DLD1 (cell line): ENCODE data around the gene EHBP1.
"Not testable (repeated sequence)": the region's sequence is repeated elsewhere in the genome, so short reads cannot be mapped to it uniquely, and the experiment has no call there.

Source experiments
- in situ Hi-C: cut with HindIII; loops from 2 replicates; pipeline ENCODE4 v1.10.0; 2017; ENCODE audit warnings: low sequenced_read_pairs

EHBP1 gene

DNA sequence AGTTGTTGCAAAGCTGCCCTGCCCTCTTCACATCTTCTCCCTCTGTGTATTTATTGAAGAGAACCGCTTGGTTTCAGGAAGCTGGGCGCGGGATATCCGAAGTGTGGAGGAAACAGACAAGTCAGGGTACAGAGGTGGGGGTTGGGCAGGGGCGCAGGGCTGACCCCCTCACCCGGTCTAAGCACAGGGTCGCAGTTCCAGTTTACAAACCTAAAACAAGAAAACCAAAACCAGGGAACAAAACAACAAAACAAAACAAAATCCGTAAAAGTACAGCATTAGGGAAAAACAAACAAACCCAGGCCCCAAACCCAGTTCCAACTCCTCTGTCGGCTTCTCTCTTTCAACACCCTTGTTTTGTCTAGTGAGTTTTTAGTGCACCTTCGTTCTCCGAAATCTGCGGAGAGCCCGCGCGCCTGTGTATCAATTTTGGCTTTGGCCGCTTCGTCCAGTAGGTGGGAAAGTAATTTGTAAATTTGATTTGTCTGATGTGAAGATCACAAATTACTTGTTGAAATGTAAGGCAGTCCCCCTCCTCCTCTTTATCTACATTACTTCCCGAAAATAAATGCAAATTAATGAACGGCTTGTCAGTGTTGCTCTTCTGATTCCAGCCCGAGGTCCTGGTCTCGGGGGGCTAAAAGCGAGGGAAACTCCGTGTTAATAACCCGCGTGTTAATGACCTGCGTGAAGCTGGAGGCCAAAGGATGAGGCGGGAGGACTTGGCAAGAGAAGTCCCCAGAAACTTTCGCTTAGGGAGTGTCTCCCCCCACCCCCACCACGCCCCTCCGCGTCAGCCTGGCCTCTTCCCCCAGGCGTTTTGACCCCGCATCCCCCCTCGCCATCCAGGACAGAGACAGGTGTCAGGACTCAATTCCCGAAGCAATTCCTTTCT, 352.0 kb downstream of the EHBP1 start:
- in situ Hi-C loops: no loop called here

DNA sequence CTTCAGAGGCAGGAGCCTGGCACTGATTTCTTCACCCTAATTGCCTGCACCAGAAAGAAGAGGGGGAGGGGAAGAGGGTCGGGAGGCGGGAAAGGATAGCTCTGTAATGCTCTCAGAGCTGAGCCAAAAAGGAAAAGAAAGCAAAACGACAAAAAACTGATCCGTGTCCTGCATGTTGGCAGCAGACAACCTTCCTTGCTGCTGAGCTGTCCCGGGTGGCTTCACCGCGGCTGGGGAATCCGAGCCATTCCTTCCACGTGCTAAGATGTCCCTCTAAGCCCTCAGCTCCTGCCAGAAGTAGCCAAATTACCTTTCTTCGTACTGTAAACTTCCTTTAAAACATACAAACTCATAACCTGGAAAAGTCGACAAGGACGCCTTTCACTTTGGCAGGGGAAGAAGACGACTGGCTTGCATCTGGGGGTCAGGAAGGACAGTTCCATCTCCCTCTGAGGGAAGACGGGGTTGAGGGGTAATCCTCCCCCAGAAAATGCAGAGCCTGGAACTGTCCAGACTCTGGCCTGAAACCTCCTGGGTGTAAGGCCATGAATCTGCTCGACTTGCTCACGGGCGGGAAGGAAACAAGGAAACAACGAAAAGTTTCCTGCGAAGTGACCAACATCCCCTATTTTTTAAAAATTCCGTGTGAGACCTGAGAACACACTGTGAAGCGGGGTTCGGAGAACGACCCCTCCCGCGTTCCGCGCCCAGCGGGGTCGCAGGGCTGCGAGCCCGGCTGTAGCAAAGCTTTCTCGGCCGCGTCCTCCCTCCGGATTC, 352.8 kb downstream of the EHBP1 start:
- in situ Hi-C loops: no loop called here

DNA sequence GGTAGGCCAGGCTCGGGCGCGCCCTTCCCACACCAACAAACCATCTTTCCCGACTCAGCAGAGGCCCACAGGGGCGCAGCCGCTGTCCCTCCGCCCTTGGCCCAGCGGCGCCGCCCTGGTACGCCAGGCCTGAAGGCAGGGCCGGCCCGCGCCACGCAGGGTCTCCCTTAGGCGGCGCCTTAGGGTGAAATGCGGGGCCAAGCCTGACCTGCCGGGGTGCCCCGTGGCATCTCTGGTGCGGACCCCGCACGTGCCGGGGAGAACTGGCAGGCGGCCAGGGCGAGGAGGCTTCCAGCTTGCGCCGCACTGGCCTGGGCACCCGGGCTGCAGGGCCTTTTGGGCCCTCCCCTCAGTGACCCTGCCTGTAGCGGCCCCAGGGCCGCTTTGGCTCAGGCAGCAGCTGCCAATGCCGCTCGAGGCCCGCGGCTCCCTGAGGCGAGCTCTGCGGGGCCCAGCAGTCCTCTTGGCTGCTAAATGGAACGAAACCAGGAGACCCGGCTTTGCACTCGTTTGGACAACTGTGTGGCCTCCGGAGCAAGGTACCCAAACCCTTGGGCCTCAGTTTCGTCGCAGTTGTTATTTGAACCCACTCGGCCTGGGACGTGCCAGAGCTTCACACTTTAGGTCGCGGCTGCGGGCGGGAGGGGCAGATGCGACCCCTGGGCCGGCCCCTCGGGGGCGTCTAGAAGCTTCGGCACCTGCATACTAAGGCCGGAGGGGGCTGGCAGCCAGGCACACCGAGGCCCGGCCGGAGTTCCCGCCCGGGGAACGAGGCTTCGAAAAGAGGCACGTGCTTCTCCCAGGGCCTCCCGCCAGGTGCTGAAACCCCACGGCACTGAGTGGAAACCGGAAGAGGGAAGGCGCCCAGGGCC, 353.6 kb downstream of the EHBP1 start:
- in situ Hi-C loops: no loop called here

DNA sequence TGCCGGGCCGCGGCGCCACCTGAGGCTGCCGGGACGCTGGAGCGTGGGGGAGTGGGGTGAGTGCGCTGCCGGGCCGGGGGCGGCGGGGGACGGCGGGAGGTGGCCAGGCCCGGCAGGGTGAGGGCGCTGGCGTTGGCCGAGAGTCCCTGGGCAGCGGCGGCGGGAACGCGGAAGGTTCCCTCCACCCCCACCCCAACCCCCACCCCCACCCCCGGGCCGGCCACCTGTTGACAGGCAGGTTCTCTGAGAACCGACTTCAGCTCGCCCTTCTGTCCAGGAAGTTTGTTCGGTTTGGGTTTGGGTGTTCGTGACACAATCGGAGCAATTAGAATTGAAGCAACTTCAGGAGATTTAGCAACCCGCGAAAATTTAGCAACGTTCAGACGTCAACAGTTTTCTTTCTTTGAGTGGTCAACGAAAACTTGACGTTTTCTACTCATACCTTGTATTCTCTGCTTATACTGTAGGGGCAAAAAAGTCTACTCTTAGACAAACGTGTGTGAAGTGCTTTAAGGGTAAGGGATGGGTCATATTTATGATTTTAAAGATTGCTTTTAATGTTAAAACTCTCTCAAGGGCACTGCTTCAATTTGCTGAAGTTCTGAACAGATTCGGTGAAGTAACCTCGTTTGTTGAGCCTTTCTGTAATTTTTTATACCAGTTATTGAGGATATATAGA, 354.4 kb downstream of the EHBP1 start:
- in situ Hi-C loops: no loop called here

DNA sequence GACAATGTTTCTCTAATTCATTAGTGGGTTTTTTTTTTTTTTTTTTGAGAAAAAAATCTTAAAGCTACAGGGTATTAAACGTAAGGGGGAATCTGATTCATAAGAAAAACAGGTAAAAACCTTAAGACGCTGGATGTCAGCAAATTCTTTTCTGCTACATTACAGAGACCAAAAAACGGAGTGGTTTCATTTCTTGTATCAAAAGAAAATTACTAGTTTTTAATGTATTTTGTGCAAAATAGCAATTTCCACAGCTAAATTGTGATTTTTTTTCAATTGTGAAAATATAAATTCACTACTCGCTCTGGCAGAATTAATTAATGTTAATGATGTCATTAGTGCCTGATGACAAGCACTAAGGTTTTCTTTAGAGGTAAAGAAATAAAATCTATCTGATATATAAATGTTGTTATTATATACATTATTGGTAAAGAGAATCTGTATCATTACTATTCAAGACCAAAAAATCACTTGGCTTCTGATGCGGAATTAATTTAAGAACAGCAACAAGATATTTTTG, 355.0 kb downstream of the EHBP1 start:
- in situ Hi-C loops: no loop called here

DNA sequence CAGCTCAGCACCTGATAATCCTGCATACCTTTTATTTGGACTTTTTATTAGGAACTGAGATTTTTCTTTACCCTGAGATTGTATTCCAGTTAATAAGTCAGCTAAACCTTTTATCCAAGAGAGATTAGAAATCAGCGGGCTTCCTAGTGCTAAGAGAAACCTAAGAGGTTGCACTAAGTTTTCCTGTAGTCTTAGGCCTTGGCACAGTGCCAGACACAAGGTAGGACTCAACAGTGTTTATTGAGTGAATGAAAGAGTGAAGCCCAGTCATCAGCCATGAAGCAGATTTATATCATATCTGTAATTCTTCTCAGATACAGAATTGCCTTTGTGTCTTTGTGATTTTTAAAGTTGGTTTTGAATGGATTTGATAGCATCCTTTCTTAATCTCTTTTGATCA, 358.7 kb downstream of the EHBP1 start:
- in situ Hi-C loops: no loop called here

DNA sequence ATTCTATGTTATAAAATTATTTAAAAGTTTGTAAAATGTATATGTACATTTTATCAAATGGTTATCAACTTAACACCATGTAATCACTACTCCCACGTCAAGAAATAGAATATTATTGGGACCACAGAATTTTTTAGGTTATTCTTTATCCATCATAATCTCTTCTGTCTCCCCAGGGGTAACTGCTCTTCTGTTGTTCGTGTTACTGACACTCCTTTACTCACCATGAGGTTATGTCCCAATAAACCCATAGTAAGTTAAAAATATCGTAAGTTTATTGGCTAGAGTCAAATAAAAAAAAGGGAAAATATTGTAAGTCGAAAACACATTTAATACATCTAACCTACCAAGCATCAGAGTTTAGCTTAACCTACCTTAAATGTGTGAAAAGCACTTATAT, 359.1 kb downstream of the EHBP1 start:
- in situ Hi-C loops: no loop called here

DNA sequence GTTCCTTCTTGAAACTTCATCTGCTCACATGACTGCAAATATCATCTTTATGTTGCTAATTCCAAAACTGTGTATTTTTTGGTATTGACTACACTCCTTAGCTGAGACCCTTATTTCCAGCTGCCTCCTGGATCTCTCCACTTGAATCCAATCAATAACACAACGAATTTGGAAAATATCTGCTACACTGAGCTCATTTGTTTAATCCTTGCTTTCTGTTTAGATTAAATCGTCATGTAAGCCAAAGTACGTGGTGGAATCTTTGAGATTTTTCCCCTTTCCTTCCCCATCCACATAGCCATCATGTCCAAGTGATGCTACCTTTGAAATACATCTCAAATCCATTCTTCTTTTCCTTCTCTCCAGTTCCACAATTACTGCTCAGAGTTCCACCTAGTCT, 360.8 kb downstream of the EHBP1 start:
- in situ Hi-C loops: no loop called here

DNA sequence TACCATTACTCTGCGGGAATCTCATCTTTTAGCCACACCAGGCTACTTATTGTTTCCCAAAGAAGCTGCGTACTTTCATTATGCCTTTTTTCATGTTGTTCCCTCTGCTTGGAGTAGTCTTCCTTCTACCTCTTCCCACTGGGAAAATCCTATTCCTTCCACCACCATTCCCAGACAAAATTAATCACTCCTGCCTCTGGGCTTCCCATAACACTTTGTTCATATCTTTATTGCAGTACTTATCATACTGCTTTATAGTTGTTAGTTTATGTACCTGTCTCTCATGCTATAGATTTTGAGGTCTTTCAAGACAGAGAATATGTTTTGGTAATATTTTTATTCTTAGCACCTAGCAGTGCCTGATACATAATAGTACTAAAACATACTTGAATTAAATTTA, 361.3 kb downstream of the EHBP1 start:
- in situ Hi-C loops: no loop called here

DNA sequence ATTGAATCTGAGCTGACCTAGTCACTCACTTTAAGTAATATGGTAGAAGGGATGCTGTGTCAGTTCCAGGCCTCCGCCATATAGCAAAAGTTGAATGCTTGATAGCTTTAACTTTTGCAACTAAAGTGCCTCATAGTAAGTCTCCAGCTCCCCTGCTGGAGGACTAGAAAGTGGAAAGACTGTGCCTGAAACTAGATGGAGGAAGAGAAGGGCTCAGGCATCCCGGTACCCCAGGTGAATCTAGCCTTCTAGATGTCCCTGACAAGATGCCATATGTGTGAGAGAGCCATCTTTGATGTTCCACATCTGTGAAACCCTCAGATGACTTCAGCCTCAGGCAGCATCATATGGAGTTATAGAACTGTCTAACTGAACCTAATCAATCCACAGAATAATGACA, 366.2 kb downstream of the EHBP1 start:
- in situ Hi-C loops: no loop called here

DNA sequence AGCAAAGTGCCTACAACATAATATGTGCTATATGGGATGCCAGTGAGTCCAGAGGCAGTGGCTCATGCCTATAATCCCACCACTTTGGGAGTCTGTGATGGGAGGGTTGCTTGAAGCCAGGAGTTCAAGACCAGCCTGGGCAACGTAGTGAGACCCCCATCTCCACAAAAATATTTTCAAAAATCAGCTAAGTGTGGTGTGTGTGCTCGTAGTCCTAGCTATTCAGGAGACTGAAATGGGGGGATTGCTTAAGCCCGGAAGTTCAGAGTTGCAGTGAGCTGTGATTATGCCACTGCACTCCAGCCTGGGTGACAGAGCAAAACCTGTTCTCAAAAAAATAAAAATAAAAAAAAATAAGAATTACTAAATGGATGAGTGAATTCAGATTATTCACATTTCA, 368.5 kb downstream of the EHBP1 start:
- in situ Hi-C loops: no loop called here

DNA sequence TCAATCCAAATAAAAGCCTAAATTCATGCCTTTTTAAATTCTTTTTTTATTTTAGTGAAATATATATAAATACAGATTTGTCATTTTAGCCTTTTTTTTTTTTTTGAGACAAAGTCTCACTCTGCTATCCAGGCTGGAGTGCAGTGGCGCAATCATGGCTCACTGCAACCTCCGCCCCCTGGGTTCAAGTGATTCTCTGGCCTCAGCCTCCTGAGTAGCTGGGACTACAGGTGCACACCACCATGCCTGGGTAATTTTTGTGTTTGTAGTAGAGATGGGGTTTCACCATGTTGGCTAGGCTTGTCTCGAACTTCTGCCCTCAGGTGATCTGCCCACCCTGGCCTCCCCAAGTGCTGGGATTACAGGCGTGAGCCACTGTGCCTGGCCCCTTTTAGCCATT, 368.9 kb downstream of the EHBP1 start:
- in situ Hi-C loops: not testable (repeated sequence)

DNA sequence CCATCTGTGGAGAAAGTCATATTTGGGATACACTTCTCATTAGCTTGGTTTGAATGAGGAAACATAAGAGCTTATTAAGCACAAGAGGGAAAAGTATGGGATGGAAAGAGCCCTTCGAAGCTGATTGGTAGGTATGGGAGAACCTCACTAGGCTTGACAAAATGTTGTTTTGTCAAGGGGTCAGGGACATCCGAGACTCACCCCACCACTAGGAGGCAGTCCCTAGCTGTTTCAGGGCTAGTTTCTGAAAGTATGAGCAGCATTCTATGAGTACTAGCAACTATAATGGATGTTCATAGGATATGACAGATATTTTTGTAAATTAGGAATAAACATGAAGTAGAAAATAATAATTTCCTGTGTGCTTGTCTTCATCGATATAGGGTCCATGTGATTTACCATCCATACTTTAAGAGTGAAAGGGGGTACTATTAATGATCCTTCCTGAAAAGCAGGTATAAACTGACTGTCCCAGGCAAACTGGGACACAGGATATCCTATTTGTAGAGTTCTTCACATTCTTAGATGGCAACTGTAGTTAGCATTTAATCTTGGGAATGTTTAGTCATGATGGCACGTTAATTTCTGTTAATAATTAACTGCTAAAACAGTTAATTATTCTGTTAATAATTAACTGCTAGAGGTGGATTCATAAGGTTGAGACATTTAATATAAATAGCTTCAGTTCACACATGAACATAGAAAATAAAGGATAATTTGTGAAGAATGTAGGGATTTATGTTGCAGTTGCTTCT, 373.5 kb downstream of the EHBP1 start:
- in situ Hi-C loops: no loop called here

DNA sequence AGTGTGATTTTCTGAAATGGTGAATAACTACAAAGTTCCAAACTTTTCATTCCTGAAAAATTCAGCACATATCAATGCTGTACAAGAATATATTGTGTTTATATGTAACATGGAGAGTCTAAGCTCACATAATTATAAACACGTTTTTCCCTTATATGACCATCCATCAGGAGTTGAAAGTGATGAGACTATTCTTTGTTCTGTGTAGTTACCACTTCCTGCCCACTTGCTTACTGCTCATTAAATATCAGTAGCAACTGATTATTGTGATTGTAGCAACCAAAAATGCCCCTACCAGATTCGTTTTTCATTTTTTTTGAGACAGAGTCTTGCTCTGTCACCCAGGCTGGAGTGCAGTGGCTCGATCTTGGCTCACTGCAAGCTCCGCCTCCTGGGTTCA, 375.9 kb downstream of the EHBP1 start:
- in situ Hi-C loops: no loop called here

DNA sequence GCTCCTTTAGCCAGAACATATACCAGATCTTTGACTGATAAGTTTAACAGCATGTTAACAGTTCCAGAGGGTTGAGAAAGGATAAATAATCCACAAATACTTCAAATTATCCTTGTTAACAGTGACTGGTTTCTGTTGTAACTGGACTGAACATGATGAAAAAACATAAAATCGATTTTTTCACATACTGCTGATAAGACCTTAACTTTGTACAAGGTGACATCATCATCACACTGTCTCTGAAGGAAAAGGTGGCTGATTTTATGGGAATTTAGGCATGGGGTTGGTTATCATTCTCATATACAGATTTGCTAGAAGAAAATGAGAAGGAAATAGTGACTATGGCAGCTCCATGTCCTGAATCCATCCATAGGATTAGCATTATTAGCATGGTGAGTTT, 381.2 kb downstream of the EHBP1 start:
- in situ Hi-C loops: no loop called here

DNA sequence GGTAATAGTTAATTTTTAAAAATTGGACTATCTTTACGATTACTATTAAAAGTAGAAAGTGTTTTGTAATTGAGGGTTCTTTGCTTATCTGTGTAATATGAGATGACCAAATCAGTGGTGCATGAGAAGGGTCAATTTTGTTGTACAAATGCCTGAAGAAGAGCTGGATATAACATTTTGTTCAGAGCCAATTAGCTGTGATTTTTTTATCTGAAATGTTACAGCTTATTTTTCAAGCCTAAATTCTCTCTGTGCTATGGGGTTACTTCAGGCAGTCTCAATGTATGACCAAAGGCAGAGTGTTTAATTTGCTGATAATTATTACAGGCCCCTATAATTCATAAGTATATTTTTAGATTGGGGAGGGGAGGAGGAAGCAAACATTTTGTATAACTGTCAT, 386.9 kb downstream of the EHBP1 start:
- in situ Hi-C loops: no loop called here

DNA sequence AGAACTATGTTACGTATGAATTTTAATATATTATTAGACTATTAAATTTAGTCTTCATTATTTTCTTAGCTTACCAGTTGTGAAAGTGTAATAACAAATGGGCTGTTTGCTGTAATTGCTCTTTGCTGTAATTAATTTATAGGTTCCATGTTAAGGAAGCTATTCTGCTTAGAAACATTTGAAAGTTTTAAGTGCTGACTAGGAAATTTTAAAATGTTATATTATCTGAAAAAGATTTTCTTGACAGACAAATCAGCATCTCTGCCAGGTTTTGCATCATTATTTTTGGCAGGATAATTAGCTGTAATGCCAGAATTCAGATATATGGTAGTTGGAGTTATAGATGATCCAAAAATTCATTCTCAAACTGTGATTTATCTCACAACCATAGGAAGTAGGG, 387.3 kb downstream of the EHBP1 start:
- in situ Hi-C loops: no loop called here

DNA sequence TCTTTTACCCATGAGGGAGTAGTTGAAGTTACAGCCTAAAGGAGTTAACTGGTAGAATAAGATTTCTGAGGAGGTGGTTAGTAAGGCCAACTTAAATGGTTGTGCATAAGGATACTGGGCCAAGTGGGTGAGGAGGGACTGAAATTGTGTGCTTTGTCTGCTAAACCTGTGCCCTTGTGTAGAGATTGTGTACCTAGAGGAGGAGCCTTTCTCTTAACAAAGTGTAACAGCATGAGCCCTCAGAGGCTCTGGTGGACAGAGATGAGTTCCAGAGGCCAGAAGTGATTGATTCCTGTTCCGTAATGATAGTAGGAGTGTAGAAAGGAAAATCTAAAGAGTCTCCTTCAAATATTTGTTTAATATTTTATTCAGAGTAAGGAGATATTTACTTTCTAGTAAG, 388.0 kb downstream of the EHBP1 start:
- in situ Hi-C loops: no loop called here
